ENCODE data around the gene MOB3A.

MOB3A gene

GRCh38 chr19:2059422-2060201, 36.5 kb downstream of the MOB3A start:
- DNase-seq (ENCODE audit: low read depth): peak; percentile 70

- DNase-seq (ENCODE audit: low read depth): no peak
Observed at GRCh38 chr19:2058570-2059421, 37.3 kb downstream of the MOB3A start.

GRCh38 chr19:2057484-2058469, 38.3 kb downstream of the MOB3A start:
- no peak for DNase-seq (ENCODE audit: low read depth)

GRCh38 chr19:2056837-2057192, 39.3 kb downstream of the MOB3A start:
- DNase-seq (ENCODE audit: low read depth): no peak

GRCh38 chr19:2055931-2056836, 39.9 kb downstream of the MOB3A start:
- DNase-seq (ENCODE audit: low read depth): peak; percentile 39

GRCh38 chr19:2054763-2055162, 41.4 kb downstream of the MOB3A start:
- DNase-seq (ENCODE audit: low read depth): no peak

GRCh38 chr19:2053601-2054389, 42.3 kb downstream of the MOB3A start:
- no peak for DNase-seq (ENCODE audit: low read depth)

- DNase-seq (ENCODE audit: low read depth): no peak
Observed at GRCh38 chr19:2051773-2052704, 44.1 kb downstream of the MOB3A start.

GRCh38 chr19:2050991-2051772, 44.9 kb downstream of the MOB3A start, which contains the start of gene MKNK2:
Gene MKNK2, minus strand, starts transcription at chr19:2051244. Its CDS starts 393 bp downstream, at chr19:2050851.
- DNase-seq (ENCODE audit: low read depth): peak; percentile 20

GRCh38 chr19:2050349-2050990, 45.7 kb downstream of the MOB3A start:
- no peak for DNase-seq (ENCODE audit: low read depth)

GRCh38 chr19:2049741-2050348, 46.3 kb downstream of the MOB3A start:
- peak; percentile 33 for DNase-seq (ENCODE audit: low read depth)

- no peak for DNase-seq (ENCODE audit: low read depth)
Observed at GRCh38 chr19:2048959-2049740, 47.0 kb downstream of the MOB3A start.

- DNase-seq (ENCODE audit: low read depth): no peak
Observed at GRCh38 chr19:2048104-2048958, 47.8 kb downstream of the MOB3A start.

- DNase-seq (ENCODE audit: low read depth): no peak
Observed at GRCh38 chr19:2047449-2048103, 48.5 kb downstream of the MOB3A start.

- DNase-seq (ENCODE audit: low read depth): no peak
Observed at GRCh38 chr19:2047076-2047448, 49.1 kb downstream of the MOB3A start.

All from GM04503 (cell line).